Neural cell (in vitro differentiated cells): ENCODE results near the gene IGFBP4. TPM values are rescaled to one million over a fixed set of nuclear protein-coding genes. Genes with fewer than 3 reads are reported as not detected.
"Not testable (repeated sequence)": the region's sequence is repeated elsewhere in the genome, so short reads cannot be mapped to it uniquely, and the experiment has no call there.

Experiments used
- H2AFZ ChIP-seq: fragments of 200-600, 300-800 bp; sonication (generic), shearing (Covaris generic); 2 replicates; pipeline ENCODE4 v1.6.0; 2014; ENCODE audit warnings: low read depth, mild to moderate bottlenecking, antibody characterized with exemption, low read length, moderate library complexity
- H3F3A ChIP-seq: fragments of 200-600 bp; shearing (Covaris generic); 2 replicates; pipeline ENCODE4 v1.6.1; 2016; ENCODE audit warnings: mild to moderate bottlenecking, moderate library complexity, mixed read lengths, antibody characterized with exemption, low read length; ENCODE audit not compliant: insufficient read depth, poor library complexity, severe bottlenecking
- H3K27ac ChIP-seq: fragments of 200-600, 300-800 bp; sonication (generic), shearing (Covaris generic); 2 replicates; pipeline ENCODE4 v1.5.1; 2014; ENCODE audit warnings: mild to moderate bottlenecking, low read length, moderate library complexity
- H3K27me3 ChIP-seq: fragments of 300-800, 200-600 bp; sonication (generic), shearing (Covaris generic); 2 replicates; pipeline ENCODE4 v1.6.0; 2014; ENCODE audit warnings: mild to moderate bottlenecking, low read depth, low read length, moderate library complexity; ENCODE audit not compliant: insufficient read depth
- H3K36me3 ChIP-seq: fragments of 300-800, 200-600 bp; sonication (generic), shearing (Covaris generic); 2 replicates; pipeline ENCODE4 v1.5.1; 2014; ENCODE audit warnings: mild to moderate bottlenecking, antibody characterized with exemption, low read length, moderate library complexity; ENCODE audit not compliant: insufficient read depth
- H3K4me2 ChIP-seq: fragments of 300-800, 200-600 bp; sonication (generic), shearing (Covaris generic); 2 replicates; pipeline ENCODE4 v1.6.0; 2014; ENCODE audit warnings: mild to moderate bottlenecking, low read length
- H3K4me3 ChIP-seq: fragments of 300-800, 200-600 bp; sonication (generic), shearing (Covaris generic); 2 replicates; pipeline ENCODE4 v1.5.1; 2014; ENCODE audit warnings: mild to moderate bottlenecking, low read length, moderate library complexity
- H3K79me2 ChIP-seq: fragments of 200-600 bp; shearing (Covaris generic); replicated peaks from 2 replicates; pipeline ENCODE4 v1.6.0; 2014; ENCODE audit warnings: mild to moderate bottlenecking, low read length, moderate library complexity; ENCODE audit not compliant: insufficient read depth
- H3K9ac ChIP-seq: fragments of 300-800, 200-600 bp; sonication (generic), shearing (Covaris generic); 2 replicates; pipeline ENCODE4 v1.6.1; 2016; ENCODE audit warnings: mild to moderate bottlenecking, low read length, mixed read lengths
- H3K9me2 ChIP-seq: fragments of 200-600 bp; shearing (Covaris generic); 2 replicates; pipeline ENCODE4 v1.6.1; 2016; ENCODE audit warnings: mild to moderate bottlenecking, low read length, mixed read lengths; ENCODE audit not compliant: insufficient read depth
- H3K9me3 ChIP-seq: fragments of 200-600, 300-800 bp; sonication (generic), shearing (Covaris generic); 2 replicates; pipeline ENCODE4 v1.6.1; 2016; ENCODE audit warnings: mild to moderate bottlenecking, mixed run types, low read length, moderate library complexity, mixed read lengths
- H4K20me1 ChIP-seq: fragments of 200-600 bp; shearing (Covaris generic); 2 replicates; pipeline ENCODE4 v1.6.1; 2016; ENCODE audit warnings: mild to moderate bottlenecking, mixed run types; ENCODE audit not compliant: insufficient read depth
- CTCF ChIP-seq: fragments of 450-650 bp; IDR thresholded peaks from 2 replicates; pipeline ENCODE4 v1.5.1; 2014; ENCODE audit warnings: antibody characterized with exemption, mild to moderate bottlenecking, moderate library complexity; ENCODE audit not compliant: poor library complexity, severe bottlenecking
- EP300 ChIP-seq: fragments of 450-650 bp; conservative IDR thresholded peaks from 2 replicates; pipeline ENCODE4 v1.6.1; 2014; ENCODE audit warnings: antibody characterized with exemption, mild to moderate bottlenecking, moderate library complexity; ENCODE audit not compliant: poor library complexity, severe bottlenecking
- EZH2 ChIP-seq: fragments of 200-600, 300-800 bp; shearing (Covaris generic), sonication (generic); IDR thresholded peaks from 2 replicates; pipeline ENCODE4 v1.6.1; 2014; ENCODE audit warnings: antibody characterized with exemption, low read length, borderline replicate concordance, mild to moderate bottlenecking; ENCODE audit not compliant: insufficient read depth, poor library complexity, severe bottlenecking
- MXI1 ChIP-seq: fragments of 450-650 bp; conservative IDR thresholded peaks from 2 replicates; pipeline ENCODE4 v1.6.1; 2014; ENCODE audit warnings: antibody characterized with exemption, mild to moderate bottlenecking; ENCODE audit not compliant: poor library complexity, severe bottlenecking
- POLR2AphosphoS5 ChIP-seq: IDR thresholded peaks from 2 replicates; pipeline ENCODE4 v1.6.1; 2012
- RAD21 ChIP-seq: fragments of 450-650 bp; conservative IDR thresholded peaks from 2 replicates; pipeline ENCODE4 v1.6.1; 2014; ENCODE audit warnings: antibody characterized with exemption, mild to moderate bottlenecking, moderate library complexity
- REST ChIP-seq: IDR thresholded peaks from 2 replicates; pipeline ENCODE4 v1.6.1; 2012; ENCODE audit warnings: borderline replicate concordance
- SMC3 ChIP-seq: fragments of 450-650 bp; conservative IDR thresholded peaks from 2 replicates; pipeline ENCODE4 v1.6.1; 2014; ENCODE audit warnings: antibody characterized with exemption, mild to moderate bottlenecking, moderate library complexity; ENCODE audit not compliant: poor library complexity
- TAF1 ChIP-seq: IDR thresholded peaks from 2 replicates; pipeline ENCODE4 v1.6.1; 2012; ENCODE audit warnings: low read depth
- polyA plus RNA-seq: library from polyadenylated mRNA; depleted of rRNA; stranded (reverse); fragments of >200 nt; gene quantifications from 2 replicates; pipeline ENCODE4 v1.2.3, GENCODE V29; 2014

IGFBP4 gene
- polyA plus RNA-seq, 1 donor from 2014 or later: 1.3 TPM

GRCh38 chr17:40402668-40403067 lies 40.6 kb upstream of the IGFBP4 start:
- Histone ChIP-seq H3K4me3 (no peak overlapping the region), H3K27ac (no peak overlapping the region), H3F3A (no peaks in the 10 kb centered on the region), H3K9me3 (no peaks in the 10 kb centered on the region), H3K79me2 (no peaks in the 10 kb centered on the region), H3K36me3 (no peaks in the 10 kb centered on the region), H3K4me2 (no peak overlapping the region), H4K20me1 (no peaks in the 10 kb centered on the region), H3K27me3 (no peaks in the 10 kb centered on the region), H3K9ac (no peak overlapping the region), H2AFZ (no peak overlapping the region), H3K9me2 (no peaks in the 10 kb centered on the region)
- TF ChIP-seq EZH2 (no peak), MXI1 (no peak), REST (no peak), CTCF (no peak), SMC3 (no peak), TAF1 (no peak), EP300 (no peak), RAD21 (no peak), POLR2AphosphoS5 (no peak)

DNA sequence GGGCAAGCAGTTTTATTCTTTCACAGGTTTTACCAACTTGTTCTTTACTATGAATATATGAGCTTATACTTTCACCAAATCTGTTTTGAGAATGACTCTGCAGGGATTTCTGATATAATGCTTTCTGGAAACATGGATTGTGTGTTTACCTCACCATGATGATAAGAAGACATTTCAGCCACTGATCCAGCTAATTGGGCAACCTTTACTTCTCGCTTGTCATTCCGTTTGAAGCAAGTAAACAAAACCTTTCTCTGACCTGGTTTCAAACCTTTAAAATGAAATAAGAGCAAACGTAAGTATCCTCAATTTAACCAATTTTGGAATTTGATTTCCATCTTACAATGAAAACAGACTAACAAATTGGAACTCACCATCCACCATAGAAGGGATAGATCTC lies 39.2 kb upstream of the IGFBP4 start:
- H3K9ac ChIP-seq: no peak overlapping the region
- H2AFZ ChIP-seq: no peak overlapping the region
- no peaks in the 10 kb centered on the region for H4K20me1 ChIP-seq
- no peak overlapping the region for H3K4me3 ChIP-seq
- H3F3A ChIP-seq: no peaks in the 10 kb centered on the region
- no peaks in the 10 kb centered on the region for H3K9me3 ChIP-seq
- H3K9me2 ChIP-seq: no peaks in the 10 kb centered on the region
- TF ChIP-seq RAD21: no peak
- no peak for TF ChIP-seq EP300
- no peak for TF ChIP-seq TAF1
- TF ChIP-seq MXI1: no peak
- H3K27me3 ChIP-seq: no peaks in the 10 kb centered on the region
- no peak overlapping the region for H3K4me2 ChIP-seq
- no peak overlapping the region for H3K27ac ChIP-seq
- no peaks in the 10 kb centered on the region for H3K36me3 ChIP-seq
- H3K79me2 ChIP-seq: no peaks in the 10 kb centered on the region

DNA sequence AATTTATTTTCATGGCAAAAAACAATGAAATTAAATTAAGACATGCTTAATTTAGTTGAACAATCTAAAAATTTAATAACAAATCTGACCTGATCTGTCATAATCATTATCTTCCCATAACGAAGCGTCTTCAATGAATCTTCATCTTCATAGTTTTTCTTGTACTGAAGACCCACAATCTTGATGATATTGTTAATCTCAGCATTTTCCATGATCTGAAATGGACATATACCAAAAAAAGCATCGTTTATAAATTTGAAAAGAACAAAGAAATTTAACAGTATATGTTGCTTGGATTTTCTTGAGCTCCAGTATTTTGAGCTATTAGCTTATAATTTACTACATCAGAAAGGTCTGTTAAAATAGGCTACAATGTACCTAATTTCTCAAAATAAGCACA lies 35.8 kb upstream of the IGFBP4 start:
- Histone ChIP-seq H3K27me3 (no peaks in the 10 kb centered on the region), H3K9me2 (no peaks in the 10 kb centered on the region), H3K36me3 (no peaks in the 10 kb centered on the region), H3K27ac (no peak overlapping the region), H3K9me3 (no peaks in the 10 kb centered on the region), H3K9ac (no peak overlapping the region), H2AFZ (no peak overlapping the region), H3K4me2 (no peak overlapping the region), H3F3A (no peaks in the 10 kb centered on the region), H3K4me3 (no peak overlapping the region), H4K20me1 (no peaks in the 10 kb centered on the region), H3K79me2 (no peaks in the 10 kb centered on the region)
- no peak for TF ChIP-seq EP300
- no peak for TF ChIP-seq EZH2
- no peak for TF ChIP-seq RAD21
- no peak for TF ChIP-seq CTCF
- no peak for TF ChIP-seq POLR2AphosphoS5

DNA sequence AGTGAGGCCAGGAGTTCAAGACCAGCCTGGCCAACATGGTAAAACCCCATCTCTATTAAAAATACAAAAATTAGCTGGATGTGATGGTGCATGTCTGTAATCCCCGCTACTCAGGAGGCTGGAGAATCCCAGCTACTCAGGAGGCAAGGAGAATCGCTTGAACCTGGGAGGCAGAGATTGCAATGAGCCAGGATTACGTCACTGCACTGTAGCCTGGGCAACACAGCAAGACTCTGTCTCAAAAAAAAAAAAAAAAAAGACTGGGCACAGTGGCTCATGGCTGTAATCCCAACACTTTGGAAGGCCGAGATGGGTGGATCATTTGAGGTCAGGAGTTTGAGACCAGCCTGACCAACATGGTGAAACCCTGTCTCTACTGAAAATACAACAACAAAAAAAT lies 33.7 kb upstream of the IGFBP4 start:
- not testable (repeated sequence) for H3K36me3 ChIP-seq, H3K4me2 ChIP-seq, H3K79me2 ChIP-seq

More for the DNA sequence above, 33.7 kb upstream of the IGFBP4 start:
- not testable (repeated sequence) for H3F3A ChIP-seq, H3K4me3 ChIP-seq, H3K27ac ChIP-seq, H2AFZ ChIP-seq, H3K27me3 ChIP-seq, H3K9me3 ChIP-seq, H4K20me1 ChIP-seq, H3K9ac ChIP-seq, H3K9me2 ChIP-seq
